ENCODE measurements around the gene SBF2. TPM values are rescaled to one million over a fixed set of nuclear protein-coding genes. Genes with fewer than 3 reads are reported as not detected.

Gene SBF2
- total and polyA plus RNA-seq, 2 of the 13 experiments (the other 11 are each of a cell fraction or from before 2014, with no cell fraction given): 24.0 to 45.8 TPM

DNA sequence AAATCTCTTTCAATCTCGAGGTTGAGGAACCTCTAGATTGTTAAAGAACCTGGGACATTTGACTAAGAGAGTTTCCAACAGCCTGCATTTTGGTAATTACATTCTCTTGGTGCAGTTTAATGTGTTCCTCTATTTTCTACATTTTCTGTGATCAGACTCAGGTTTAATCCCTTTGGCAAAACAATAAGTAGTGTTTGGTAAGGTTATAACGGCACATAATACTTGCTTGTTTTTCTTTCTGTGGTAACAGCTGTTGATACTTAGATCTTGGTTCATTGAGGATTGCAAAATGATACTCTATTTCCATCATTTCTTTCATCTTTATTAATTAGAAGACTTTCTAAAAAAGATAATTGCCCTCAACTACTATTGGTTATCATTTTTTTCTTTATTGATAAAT, 271.3 kb downstream of the SBF2 start (continued):
- TF ChIP-seq MXI1 (IDR thresholded peaks at IDR 0.05; ENCODE audit: borderline replicate concordance, low read depth, low read length): no peak

DNA sequence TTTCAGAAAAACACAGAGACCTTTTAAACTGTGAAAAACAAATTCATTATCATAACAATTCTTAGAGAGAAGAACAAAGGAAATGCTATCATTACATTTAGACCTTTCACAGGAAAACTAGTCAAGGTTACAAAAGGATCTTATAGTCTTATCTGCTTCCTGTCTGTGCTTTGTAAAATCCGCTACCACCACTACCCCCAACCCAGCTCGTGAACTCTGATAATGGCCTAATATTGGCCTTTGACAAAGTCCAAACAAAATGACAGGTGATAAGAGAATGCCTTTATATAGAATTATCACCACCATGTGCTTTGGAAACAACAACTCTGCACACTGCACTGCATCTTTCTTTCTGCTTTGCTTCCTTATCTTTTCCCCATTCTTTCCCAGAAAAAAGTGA, 272.5 kb downstream of the SBF2 start:
- no peak overlapping the region for H2AFZ ChIP-seq (ENCODE audit: low read length)
- ChIA-PET CTCF (ENCODE audit: low intra/inter-chr PET ratio, low total read pairs) (no interaction called here), POLR2A (no interaction called here)
- intact Hi-C loops (cut with micrococcal nuclease; ENCODE audit: unreplicated experiment) (no loop called here), in situ Hi-C loops (cut with HindIII; ENCODE audit: extremely low pct_ligation_motif_present, low pct_unique_long_range_greater_than_20kb) (no loop called here)
- H3K4me1 ChIP-seq (ENCODE audit: insufficient read depth, low read length): peaks cover 22% of the 10 kb centered on the region
- FAIRE-seq: peak; percentile 53
- H4K20me1 ChIP-seq (ENCODE audit: insufficient read depth, low read length): no peaks in the 10 kb centered on the region
- peak; percentile 77 for DNase-seq (ENCODE audit: low spot score)
- no peak overlapping the region for H3K4me2 ChIP-seq (ENCODE audit: low read depth, low read length)
- H3K36me3 ChIP-seq (replicated peaks in 1 of 2; ENCODE audit: control insufficient read depth in 1 of 2, insufficient read depth in 2 of 2, low read length in 2 of 2): peaks cover 0 to 2% of the 10 kb centered on the region in 2 experiments; a peak in 1 of 5 replicates
- H3K27me3 ChIP-seq (ENCODE audit: control insufficient read depth in 1 of 2, insufficient read depth in 2 of 2, low read length in 2 of 2): no peaks in the 10 kb centered on the region
- no peaks in the 10 kb centered on the region for H3K9me3 ChIP-seq (ENCODE audit: low read length)
- peak; percentile 69 for ATAC-seq
- H3K4me3 ChIP-seq (replicated peaks in 1 of 3; ENCODE audit: insufficient read depth in 1 of 3, low read depth in 2 of 3, low read length in 3 of 3): no peak overlapping the region
- no peak overlapping the region for H3K9ac ChIP-seq (ENCODE audit: insufficient read depth, low read depth, low read length)
- no TSS peak for BruUV-seq (replicated peaks)
- H3K79me2 ChIP-seq (ENCODE audit: insufficient read depth, low read length): no peaks in the 10 kb centered on the region
- 32% methylated on average over 2 of the region's 2 CpGs for WGBS (ENCODE audit: low lambda C conversion rate)
- no peak overlapping the region for H3K27ac ChIP-seq (ENCODE audit: extremely low read length, insufficient read depth, low read length)
- TF ChIP-seq ASH2L (IDR thresholded peaks at IDR 0.05; ENCODE audit: insufficient read length, low read depth, low read length) (no peak), SOX13 (IDR thresholded peaks at IDR 0.05) (peak; percentile 55; the same call in 1 of the 2 replicates), SOX13 (CRISPR knock-in tag; conservative IDR thresholded peaks at IDR 0.05 in 1 of 2, IDR thresholded peaks at IDR 0.05 in 1 of 2) (peak in 1 of 2 experiments; percentile 92; a peak in 2 of 4 replicates), SAP130 (CRISPR knock-in tag; IDR thresholded peaks at IDR 0.05; ENCODE audit: low read depth) (peak; percentile 55), POGZ (CRISPR knock-in tag; IDR thresholded peaks at IDR 0.05) (0 out of 2 replicates have a peak, but pooled peaks have one; percentile 34), ISL2 (CRISPR knock-in tag; IDR thresholded peaks at IDR 0.05) (peak; percentile 44; the same call in 1 of the 2 replicates), EP300 (IDR thresholded peaks at IDR 0.05; ENCODE audit: low read depth in 2 of 2, low read length in 2 of 2) (peak in 1 of 2 experiments; percentile 31; a peak in 1 of 4 replicates), EP300 (CRISPR knock-in tag; IDR thresholded peaks at IDR 0.05; ENCODE audit: borderline replicate concordance) (peak; percentile 21; the same call in 1 of the 2 replicates)
- TF ChIP-seq, protein P1, sequence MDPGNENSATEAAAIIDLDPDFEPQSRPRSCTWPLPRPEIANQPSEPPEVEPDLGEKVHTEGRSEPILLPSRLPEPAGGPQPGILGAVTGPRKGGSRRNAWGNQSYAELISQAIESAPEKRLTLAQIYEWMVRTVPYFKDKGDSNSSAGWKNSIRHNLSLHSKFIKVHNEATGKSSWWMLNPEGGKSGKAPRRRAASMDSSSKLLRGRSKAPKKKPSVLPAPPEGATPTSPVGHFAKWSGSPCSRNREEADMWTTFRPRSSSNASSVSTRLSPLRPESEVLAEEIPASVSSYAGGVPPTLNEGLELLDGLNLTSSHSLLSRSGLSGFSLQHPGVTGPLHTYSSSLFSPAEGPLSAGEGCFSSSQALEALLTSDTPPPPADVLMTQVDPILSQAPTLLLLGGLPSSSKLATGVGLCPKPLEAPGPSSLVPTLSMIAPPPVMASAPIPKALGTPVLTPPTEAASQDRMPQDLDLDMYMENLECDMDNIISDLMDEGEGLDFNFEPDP (CRISPR knock-in tag; conservative IDR thresholded peaks at IDR 0.05): no peak
- TF ChIP-seq, protein P2, sequence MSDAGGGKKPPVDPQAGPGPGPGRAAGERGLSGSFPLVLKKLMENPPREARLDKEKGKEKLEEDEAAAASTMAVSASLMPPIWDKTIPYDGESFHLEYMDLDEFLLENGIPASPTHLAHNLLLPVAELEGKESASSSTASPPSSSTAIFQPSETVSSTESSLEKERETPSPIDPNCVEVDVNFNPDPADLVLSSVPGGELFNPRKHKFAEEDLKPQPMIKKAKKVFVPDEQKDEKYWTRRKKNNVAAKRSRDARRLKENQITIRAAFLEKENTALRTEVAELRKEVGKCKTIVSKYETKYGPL (CRISPR knock-in tag; IDR thresholded peaks at IDR 0.05): no peak
- TF ChIP-seq, protein P3, sequence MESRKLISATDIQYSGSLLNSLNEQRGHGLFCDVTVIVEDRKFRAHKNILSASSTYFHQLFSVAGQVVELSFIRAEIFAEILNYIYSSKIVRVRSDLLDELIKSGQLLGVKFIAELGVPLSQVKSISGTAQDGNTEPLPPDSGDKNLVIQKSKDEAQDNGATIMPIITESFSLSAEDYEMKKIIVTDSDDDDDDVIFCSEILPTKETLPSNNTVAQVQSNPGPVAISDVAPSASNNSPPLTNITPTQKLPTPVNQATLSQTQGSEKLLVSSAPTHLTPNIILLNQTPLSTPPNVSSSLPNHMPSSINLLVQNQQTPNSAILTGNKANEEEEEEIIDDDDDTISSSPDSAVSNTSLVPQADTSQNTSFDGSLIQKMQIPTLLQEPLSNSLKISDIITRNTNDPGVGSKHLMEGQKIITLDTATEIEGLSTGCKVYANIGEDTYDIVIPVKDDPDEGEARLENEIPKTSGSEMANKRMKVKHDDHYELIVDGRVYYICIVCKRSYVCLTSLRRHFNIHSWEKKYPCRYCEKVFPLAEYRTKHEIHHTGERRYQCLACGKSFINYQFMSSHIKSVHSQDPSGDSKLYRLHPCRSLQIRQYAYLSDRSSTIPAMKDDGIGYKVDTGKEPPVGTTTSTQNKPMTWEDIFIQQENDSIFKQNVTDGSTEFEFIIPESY (CRISPR knock-in tag; IDR thresholded peaks at IDR 0.05): peak; percentile 89
